NCI-H1694 (cell line): Measurements from ENCODE around the gene PPM1L.

ENCODE experiments used
- DNase-seq: peaks from one replicate; lab custom pipeline; 2025; lab: John Stamatoyannopoulos, UW

PPM1L gene

GRCh38 chr3:161100994-161101393 is 345.0 kb downstream of the PPM1L start:
- DNase-seq, result no peak

GRCh38 chr3:161101609-161102008 is 345.6 kb downstream of the PPM1L start:
- no peak for DNase-seq

- no peak for DNase-seq
Measured at GRCh38 chr3:161103776-161104385, 347.9 kb downstream of the PPM1L start.

GRCh38 chr3:161104561-161105551 is 348.8 kb downstream of the PPM1L start, which contains the start of gene B3GALNT1:
Gene B3GALNT1, minus strand, starts transcription at chr3:161105349. Its CDS starts 18,595 bp downstream, at chr3:161086754.
- no peak for DNase-seq

GRCh38 chr3:161107311-161107710 is 351.3 kb downstream of the PPM1L start:
- DNase-seq, result no peak

- DNase-seq, result no peak
Measured at GRCh38 chr3:161108840-161109239, 352.8 kb downstream of the PPM1L start.

GRCh38 chr3:161117646-161118045 is 361.6 kb downstream of the PPM1L start:
- no peak for DNase-seq

- DNase-seq, result no peak
Measured at GRCh38 chr3:161126495-161126894, 370.5 kb downstream of the PPM1L start.
